Tibial nerve (tissue), 4 donors: ENCODE results near the gene LIFR.

ENCODE experiments used
- CTCF ChIP-seq, 5 experiments: fragments of 200-600 bp in 3 of 5; fragments of 450-650 bp in 2 of 5; sonication (generic) in 3 of 5; IDR thresholded peaks; one replicate each; pipeline ENCODE4 v1.5.1; 2016 to 2019; ENCODE audit warnings: antibody characterized with exemption in 5 of 5, mild to moderate bottlenecking in 3 of 5, moderate library complexity in 2 of 5
- EP300 ChIP-seq, 2 donors: sonication (generic); formaldehyde crosslinking; IDR thresholded peaks; one replicate each; pipeline ENCODE4 v1.6.1; 2017; ENCODE audit warnings: antibody characterized with exemption in 2 of 2, mild to moderate bottlenecking in 1 of 2
- POLR2A ChIP-seq, 2 donors: fragments of 450-650 bp; IDR thresholded peaks; one replicate each; pipeline ENCODE4 v1.6.1; 2017; ENCODE audit warnings: antibody characterized with exemption in 2 of 2, mild to moderate bottlenecking in 2 of 2, moderate library complexity in 2 of 2

GRCh38 chr5:38453921-38454320 is 102.5 kb downstream of the LIFR start:
- TF ChIP-seq CTCF (IDR thresholded peaks at IDR 0.05): no peak
- no peak for TF ChIP-seq POLR2A (IDR thresholded peaks at IDR 0.05)
- TF ChIP-seq EP300 (IDR thresholded peaks at IDR 0.05): no peak
